HEK293T (cell line): ENCODE results near the gene POU2F3.

Experiments
- CTCF ChIA-PET: fragments of 350-600 bp; formaldehyde crosslinking; extraction: SDS; loops from one replicate; lab custom pipeline; 2021; ENCODE audit warnings: antibody characterized with exemption, inconsistent platforms; lab: Yijun Ruan, JAX
- POLR2A ChIA-PET: fragments of 350-600 bp; formaldehyde crosslinking; extraction: SDS; loops from one replicate; lab custom pipeline; 2020; ENCODE audit warnings: antibody characterized with exemption, inconsistent platforms; lab: Yijun Ruan, JAX
- DNase-seq: peaks from one replicate; pipeline ENCODE4 v3.0.0; 2012; ENCODE audit warnings: mixed read lengths; ENCODE audit errors: extremely low spot score
- ARNT ChIP-seq: fragments of 450-650 bp; IDR thresholded peaks from 2 replicates; pipeline ENCODE4 v1.6.1; 2017; ENCODE audit warnings: mild to moderate bottlenecking
- BHLHE40 ChIP-seq: fragments of 450-650 bp; IDR thresholded peaks from 2 replicates; pipeline ENCODE4 v1.6.1; 2016; ENCODE audit warnings: mild to moderate bottlenecking, moderate library complexity, borderline replicate concordance
- CTBP1 ChIP-seq: fragments of 450-650 bp; IDR thresholded peaks from 2 replicates; pipeline ENCODE4 v1.6.1; 2016; ENCODE audit warnings: borderline replicate concordance
- ELF4 ChIP-seq: fragments of 450-650 bp; IDR thresholded peaks from 2 replicates; pipeline ENCODE4 v1.6.1; 2017; ENCODE audit warnings: antibody characterized with exemption
- FOXA1 ChIP-seq: fragments of 450-650 bp; IDR thresholded peaks from 2 replicates; pipeline ENCODE4 v1.6.1; 2016; ENCODE audit warnings: mild to moderate bottlenecking
- FOXK2 ChIP-seq: fragments of 450-650 bp; IDR thresholded peaks from 2 replicates; pipeline ENCODE4 v1.6.1; 2016; ENCODE audit warnings: mild to moderate bottlenecking
- FOXM1 ChIP-seq: fragments of 450-650 bp; IDR thresholded peaks from 2 replicates; pipeline ENCODE4 v1.6.1; 2017; ENCODE audit warnings: mild to moderate bottlenecking, borderline replicate concordance
- HDGF ChIP-seq: fragments of 450-650 bp; IDR thresholded peaks from 2 replicates; pipeline ENCODE4 v1.6.1; 2017; ENCODE audit warnings: antibody characterized with exemption, borderline replicate concordance
- L3MBTL2 ChIP-seq: fragments of 450-650 bp; conservative IDR thresholded peaks from 2 replicates; pipeline ENCODE4 v1.6.1; 2016; ENCODE audit warnings: mild to moderate bottlenecking
- LEF1 ChIP-seq: fragments of 450-650 bp; IDR thresholded peaks from 2 replicates; pipeline ENCODE4 v1.6.1; 2017; ENCODE audit warnings: mild to moderate bottlenecking, borderline replicate concordance
- NFRKB ChIP-seq: fragments of 450-650 bp; IDR thresholded peaks from 2 replicates; pipeline ENCODE4 v1.6.1; 2016; ENCODE audit warnings: mild to moderate bottlenecking, moderate library complexity
- SP1 ChIP-seq: fragments of 450-650 bp; IDR thresholded peaks from 2 replicates; pipeline ENCODE4 v1.6.1; 2017
- SUZ12 ChIP-seq: fragments of 450-650 bp; IDR thresholded peaks from 2 replicates; pipeline ENCODE4 v1.6.1; 2016; ENCODE audit warnings: mild to moderate bottlenecking
- TARDBP ChIP-seq: fragments of 450-650 bp; IDR thresholded peaks from 2 replicates; pipeline ENCODE4 v1.6.1; 2016
- ZNF384 ChIP-seq: fragments of 450-650 bp; IDR thresholded peaks from 2 replicates; pipeline ENCODE4 v1.6.1; 2016
- TF ChIP-seq, protein P1 (sequence below): fragments of 450-650 bp; IDR thresholded peaks from 2 replicates; pipeline ENCODE4 v1.6.1; 2016

Gene POU2F3

DNA sequence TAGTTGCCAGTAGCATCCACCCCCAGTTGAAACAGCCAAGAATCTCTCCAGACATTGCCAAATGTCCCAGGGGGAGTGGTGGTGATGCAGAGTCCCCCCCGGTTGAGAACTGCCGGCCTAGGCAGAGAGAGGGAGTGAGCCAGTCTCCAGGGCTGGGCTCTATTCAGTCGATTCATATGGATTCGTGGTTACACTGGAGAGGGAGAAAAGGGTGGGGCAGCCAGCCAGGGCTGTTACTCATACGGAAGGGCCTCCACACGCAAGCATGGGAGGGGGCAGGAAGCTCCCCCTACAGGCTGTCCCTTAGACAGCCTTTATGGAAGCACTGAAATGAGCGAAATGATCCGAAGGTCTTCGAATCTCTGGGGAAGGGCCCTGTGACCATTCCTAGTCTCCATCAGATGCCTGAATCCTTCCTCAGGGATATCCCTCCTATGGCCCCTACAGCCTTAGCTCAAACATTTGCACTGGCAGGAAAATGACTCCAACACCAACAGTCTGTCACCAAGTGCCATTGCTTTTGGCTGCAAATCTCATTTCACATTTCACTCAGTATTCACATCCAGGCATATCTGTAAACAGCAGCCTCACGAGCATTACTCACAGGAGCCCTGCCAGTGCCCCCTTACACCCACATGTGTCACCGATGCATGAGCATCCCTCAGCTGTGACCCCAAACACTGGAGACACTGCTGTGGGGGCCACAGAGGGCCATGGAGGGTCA lies 66.7 kb downstream of the POU2F3 start:
- ChIA-PET POLR2A (no interaction called here), CTCF (interaction anchor here (0.6 to 1.6 kb wide), 4 partner anchors 11 to 77 kb away, joined by 3 to 6 read pairs (median 4); no protein-coding TSS in a partner anchor)
- TF ChIP-seq FOXK2 (no peak), BHLHE40 (no peak), LEF1 (no peak), CTBP1 (no peak), HDGF (no peak), ZNF384 (no peak), NFRKB (no peak), SUZ12 (no peak), ARNT (no peak), SP1 (no peak), L3MBTL2 (no peak)
- TF ChIP-seq, protein P1, sequence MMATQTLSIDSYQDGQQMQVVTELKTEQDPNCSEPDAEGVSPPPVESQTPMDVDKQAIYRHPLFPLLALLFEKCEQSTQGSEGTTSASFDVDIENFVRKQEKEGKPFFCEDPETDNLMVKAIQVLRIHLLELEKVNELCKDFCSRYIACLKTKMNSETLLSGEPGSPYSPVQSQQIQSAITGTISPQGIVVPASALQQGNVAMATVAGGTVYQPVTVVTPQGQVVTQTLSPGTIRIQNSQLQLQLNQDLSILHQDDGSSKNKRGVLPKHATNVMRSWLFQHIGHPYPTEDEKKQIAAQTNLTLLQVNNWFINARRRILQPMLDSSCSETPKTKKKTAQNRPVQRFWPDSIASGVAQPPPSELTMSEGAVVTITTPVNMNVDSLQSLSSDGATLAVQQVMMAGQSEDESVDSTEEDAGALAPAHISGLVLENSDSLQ = no peak
- DNase-seq = peak; percentile 58

DNA sequence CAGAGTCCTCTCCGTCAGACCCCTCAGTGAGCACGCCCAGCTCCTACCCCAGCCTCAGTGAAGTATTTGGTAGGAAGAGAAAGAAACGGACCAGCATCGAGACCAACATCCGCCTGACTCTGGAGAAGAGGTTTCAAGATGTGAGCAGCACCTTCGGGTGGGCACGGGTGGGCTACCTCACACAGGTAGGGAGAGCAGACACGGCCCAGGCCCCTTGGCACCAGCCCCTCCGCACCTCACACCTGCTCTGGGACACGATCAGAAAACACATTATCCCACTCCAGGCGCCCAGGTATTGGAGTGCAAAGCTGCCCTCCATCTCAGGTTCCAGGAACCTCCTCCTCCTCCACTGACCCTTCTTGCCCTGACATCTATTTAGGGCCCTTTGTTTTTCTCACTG lies 67.5 kb downstream of the POU2F3 start:
- TF ChIP-seq SUZ12 (no peak), ARNT (no peak)
- CTCF ChIA-PET = interaction anchor here (1.6 kb wide), 1 partner anchor 10 kb away, joined by 6 read pairs; no protein-coding TSS in a partner anchor
- DNase-seq = no peak
- POLR2A ChIA-PET = no interaction called here

DNA sequence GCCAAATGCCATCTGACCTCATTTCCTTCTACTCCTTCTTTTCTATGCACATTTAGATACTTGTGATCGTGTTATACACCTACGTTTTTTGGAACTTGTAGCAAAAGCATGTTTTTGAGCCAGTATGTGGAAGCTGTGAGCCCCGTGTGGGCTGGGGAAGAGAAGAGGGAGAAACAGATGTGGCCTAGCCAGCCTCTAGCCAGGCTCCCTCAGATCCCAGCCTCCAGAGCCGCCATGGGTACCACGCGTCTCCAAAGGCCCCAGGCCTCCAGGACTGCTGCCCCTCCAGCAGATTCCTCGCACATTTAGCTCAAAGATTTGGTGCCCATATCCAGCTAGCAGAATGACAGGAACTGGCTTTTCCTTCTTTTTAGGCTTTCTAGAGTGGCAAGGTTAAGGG lies 68.1 kb downstream of the POU2F3 start:
- ChIA-PET CTCF (no interaction called here), POLR2A (no interaction called here)
- no peak for DNase-seq
- no peak for TF ChIP-seq NFRKB
- TF ChIP-seq ZNF384 = no peak
- TF ChIP-seq ELF4 = no peak
- no peak for TF ChIP-seq SP1
- no peak for TF ChIP-seq CTBP1
- no peak for TF ChIP-seq LEF1
- TF ChIP-seq BHLHE40 = no peak
- no peak for TF ChIP-seq ARNT
- no peak for TF ChIP-seq FOXM1
- no peak for TF ChIP-seq FOXK2
- no peak for TF ChIP-seq L3MBTL2
- TF ChIP-seq FOXA1 = no peak
- TF ChIP-seq TARDBP = no peak
- no peak for TF ChIP-seq HDGF

GRCh38 chr11:120310870-120311269 lies 70.9 kb downstream of the POU2F3 start:
- TF ChIP-seq ZNF384 (no peak), CTBP1 (no peak), LEF1 (no peak), NFRKB (no peak), HDGF (no peak), SUZ12 (no peak), FOXK2 (no peak), BHLHE40 (no peak)
- ChIA-PET CTCF (no interaction called here), POLR2A (no interaction called here)
- DNase-seq = no peak

GRCh38 chr11:120314861-120315260 lies 74.9 kb downstream of the POU2F3 start:
- DNase-seq = no peak
- ChIA-PET POLR2A (interaction anchor here (1.1 kb wide), 1 partner anchor 20 kb away, joined by 3 read pairs; no protein-coding TSS in a partner anchor), CTCF (interaction anchor here (1.0 kb wide), 1 partner anchor 85 kb away, joined by 5 read pairs; no protein-coding TSS in a partner anchor)
- no peak for TF ChIP-seq FOXM1
- no peak for TF ChIP-seq ZNF384
- no peak for TF ChIP-seq BHLHE40
- TF ChIP-seq ELF4 = no peak
- TF ChIP-seq ARNT = no peak
- no peak for TF ChIP-seq CTBP1
- no peak for TF ChIP-seq LEF1
- TF ChIP-seq SP1 = no peak
- no peak for TF ChIP-seq FOXK2
- no peak for TF ChIP-seq HDGF
- no peak for TF ChIP-seq SUZ12
- TF ChIP-seq NFRKB = no peak
- TF ChIP-seq FOXA1 = no peak
- TF ChIP-seq, protein P1 = no peak
- TF ChIP-seq TARDBP = no peak

- no peak for DNase-seq
- no peak for TF ChIP-seq ELF4
- TF ChIP-seq ARNT = no peak
- no peak for TF ChIP-seq SUZ12
- no peak for TF ChIP-seq TARDBP
- TF ChIP-seq FOXA1 = no peak
- TF ChIP-seq BHLHE40 = no peak
- no peak for TF ChIP-seq HDGF
- TF ChIP-seq L3MBTL2 = no peak
- no peak for TF ChIP-seq CTBP1
- no peak for TF ChIP-seq NFRKB
- no peak for TF ChIP-seq LEF1
- no peak for TF ChIP-seq ZNF384
- TF ChIP-seq FOXK2 = no peak
- TF ChIP-seq FOXM1 = no peak
- no peak for TF ChIP-seq SP1
- TF ChIP-seq, protein P1 = no peak
- ChIA-PET POLR2A (no interaction called here), CTCF (interaction anchor here (0.8 to 1.5 kb wide), 4 partner anchors 10 to 124 kb away, joined by 3 to 6 read pairs (median 3); no protein-coding TSS in a partner anchor)
Observed at GRCh38 chr11:120316880-120317688, 77.1 kb downstream of the POU2F3 start.
